Body of pancreas (tissue), 4 donors: ENCODE results near the gene SLC41A3. TPM values are rescaled to one million over a fixed set of nuclear protein-coding genes. Genes with fewer than 3 reads are reported as not detected.
"Not testable (repeated sequence)": the region's sequence is repeated elsewhere in the genome, so short reads cannot be mapped to it uniquely, and the experiment has no call there.

Experiments used
- ATAC-seq: fragments of 150-250 bp; one replicate; pipeline ENCODE4 v1.9.1; 2016
- DNase-seq, 4 donors: peaks; one replicate each; pipeline ENCODE4 v3.0.0-alpha.2; 2019
- H3K27ac ChIP-seq, 4 donors: fragments of 200-600 bp; sonication (generic); 1 replicate in 3 of 4; 2 replicates in 1 of 4; pipeline versions ENCODE4 v1.5.1 to v1.6.1; 2016 to 2019; ENCODE audit warnings: mild to moderate bottlenecking in 1 of 4, mixed read lengths in 1 of 4, moderate library complexity in 1 of 4
- H3K27me3 ChIP-seq, 2 donors: fragments of 200-600 bp; sonication (generic); one replicate each; pipeline ENCODE4 v1.6.0; 2016; ENCODE audit warnings: mild to moderate bottlenecking in 1 of 2
- H3K36me3 ChIP-seq, 2 donors: fragments of 200-600 bp; sonication (generic); replicated peaks in 1 of 2; 2 replicates each; pipeline ENCODE4 v1.5.1; 2016; ENCODE audit warnings: low read depth in 2 of 2; ENCODE audit not compliant: insufficient read depth in 1 of 2
- H3K4me1 ChIP-seq: fragments of 200-600 bp; sonication (generic); one replicate; pipeline ENCODE4 v1.6.0; 2016
- H3K4me3 ChIP-seq, 2 donors: fragments of 200-600 bp; sonication (generic); 1 replicate in 1 of 2; 2 replicates in 1 of 2; pipeline ENCODE4 v1.5.1; 2016 to 2019
- H3K9me3 ChIP-seq, 3 donors: fragments of 200-600 bp; sonication (generic); 1 replicate in 2 of 3; 2 replicates in 1 of 3; pipeline ENCODE4 v1.5.1; 2016
- CTCF ChIP-seq, 7 experiments: fragments of 450-650 bp in 4 of 7; fragments of 200-600 bp in 3 of 7; sonication (generic) in 3 of 7; IDR thresholded peaks; one replicate each; pipeline ENCODE4 v1.5.1; 2016 to 2019; ENCODE audit warnings: antibody characterized with exemption in 7 of 7
- POLR2A ChIP-seq, 3 donors: fragments of 450-650 bp; IDR thresholded peaks; one replicate each; pipeline ENCODE4 v1.6.1; 2016; ENCODE audit warnings: antibody characterized with exemption in 3 of 3, mild to moderate bottlenecking in 2 of 3
- WGBS, 2 donors: methylation state at CpG; one replicate each; pipeline ENCODE4 v1.1.5; 2017; 5-methylcytosine and 5-hydroxymethylcytosine counted together
- intact Hi-C: fragments of 100-400 bp; cut with DNase I; formaldehyde crosslinking; loops from one replicate; pipeline ENCODE4 v1.15.1; 2023
- total RNA-seq, 2 donors: library from RNA; depleted of rRNA; stranded (reverse); fragments of >200 nt; gene quantifications; one replicate each; pipeline ENCODE4 v1.1.0, GENCODE V29; 2016

SLC41A3 gene
- total RNA-seq, 2 donors from 2014 or later = 27.4 to 41.0 TPM

DNA sequence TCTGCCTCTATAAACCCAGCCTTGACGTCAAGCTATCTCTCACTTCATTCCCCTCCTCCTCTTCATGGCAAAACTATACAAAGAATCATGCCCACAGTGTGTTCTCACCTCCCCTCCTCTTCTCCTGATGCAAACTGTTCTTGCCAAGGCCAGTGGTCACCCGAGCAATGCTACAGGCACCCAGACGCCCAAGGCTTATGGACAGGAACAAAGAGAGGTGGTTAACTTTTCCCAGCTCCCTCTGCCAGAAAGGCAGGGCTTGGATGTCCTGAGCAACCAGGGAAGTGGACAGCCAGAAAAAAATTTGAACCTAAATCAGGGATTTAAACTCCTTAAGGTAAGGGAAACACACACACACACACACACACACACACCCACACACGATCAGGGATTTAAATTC is 5.1 kb downstream of the SLC41A3 start:
- TF ChIP-seq POLR2A (IDR thresholded peaks at IDR 0.05) = no peak
- TF ChIP-seq CTCF (IDR thresholded peaks at IDR 0.05) = no peak
- 78 to 81% methylated on average over 4 of the region's 4 CpGs for WGBS, 2 donors
- no peaks in the 10 kb centered on the region for H3K9me3 ChIP-seq
- intact Hi-C loops = no loop called here
- H3K27ac ChIP-seq = no peak overlapping the region
- peaks cover 5% of the 10 kb centered on the region for H3K4me1 ChIP-seq
- no peaks in the 10 kb centered on the region for H3K36me3 ChIP-seq
- DNase-seq (no peak), ATAC-seq (no peak)
- no peaks in the 10 kb centered on the region for H3K27me3 ChIP-seq
- H3K4me3 ChIP-seq = no peak overlapping the region

DNA sequence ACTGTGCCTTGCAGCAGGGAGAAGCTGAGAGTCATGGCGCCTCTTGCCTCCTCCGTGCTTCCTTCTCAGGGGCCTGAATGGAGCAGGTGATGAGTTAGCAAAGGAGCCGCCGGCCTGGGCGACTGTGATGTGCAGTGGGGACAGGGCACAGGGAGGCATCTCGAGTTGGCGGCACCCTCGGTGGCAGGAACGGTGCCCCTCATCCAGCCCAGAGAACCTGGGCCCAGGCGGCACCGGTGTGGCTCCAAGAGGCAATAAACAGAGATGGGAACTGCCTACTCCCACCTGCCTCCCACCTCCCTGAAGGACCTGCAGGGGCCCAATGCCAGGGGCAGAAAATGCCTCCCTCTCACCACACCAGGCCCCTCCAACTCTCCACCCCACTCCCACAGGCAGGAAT is 6.2 kb downstream of the SLC41A3 start:
- Histone ChIP-seq H3K9me3 (no peaks in the 10 kb centered on the region), H3K27me3 (no peaks in the 10 kb centered on the region), H3K4me1 (peaks cover under 1% of the 10 kb centered on the region), H3K4me3 (no peak overlapping the region), H3K27ac (no peak overlapping the region), H3K36me3 (no peaks in the 10 kb centered on the region)
- WGBS, 2 donors = 91% methylated on average over 11 of the region's 11 CpGs
- TF ChIP-seq POLR2A (IDR thresholded peaks at IDR 0.05) (no peak), CTCF (IDR thresholded peaks at IDR 0.05) (no peak)
- DNase-seq (no peak), ATAC-seq (no peak)
- intact Hi-C loops = no loop called here

- TF ChIP-seq CTCF (IDR thresholded peaks at IDR 0.05) (no peak), POLR2A (IDR thresholded peaks at IDR 0.05) (no peak)
- no peak for DNase-seq
- ATAC-seq = no peak
- Histone ChIP-seq H3K27ac (no peak overlapping the region), H3K4me3 (no peak overlapping the region), H3K36me3 (no peaks in the 10 kb centered on the region), H3K4me1 (no peaks in the 10 kb centered on the region), H3K9me3 (no peaks in the 10 kb centered on the region), H3K27me3 (no peaks in the 10 kb centered on the region)
- intact Hi-C loops = no loop called here
Observed at GRCh38 chr3:126076140-126076539, 7.8 kb downstream of the SLC41A3 start.

GRCh38 chr3:126070146-126070545 is 13.8 kb downstream of the SLC41A3 start:
- no peak for TF ChIP-seq POLR2A (IDR thresholded peaks at IDR 0.05)
- no peak for TF ChIP-seq CTCF (IDR thresholded peaks at IDR 0.05)
- DNase-seq = no peak
- H3K27me3 ChIP-seq = no peaks in the 10 kb centered on the region
- peaks cover 0 to 4% of the 10 kb centered on the region in 2 donors for H3K36me3 ChIP-seq
- ATAC-seq = no peak
- no peaks in the 10 kb centered on the region for H3K4me1 ChIP-seq
- no peak overlapping the region for H3K4me3 ChIP-seq
- WGBS, 2 donors = 91 to 92% methylated on average over 9 to 10 of the region's 10 CpGs
- intact Hi-C loops = no loop called here
- no peaks in the 10 kb centered on the region for H3K9me3 ChIP-seq
- H3K27ac ChIP-seq = no peak overlapping the region

- Histone ChIP-seq H3K4me3 (no peak overlapping the region), H3K4me1 (no peaks in the 10 kb centered on the region), H3K36me3 (peaks cover 0 to 4% of the 10 kb centered on the region in 2 donors), H3K27ac (no peak overlapping the region), H3K27me3 (no peaks in the 10 kb centered on the region), H3K9me3 (no peaks in the 10 kb centered on the region)
- intact Hi-C loops = no loop called here
- no peak for TF ChIP-seq POLR2A (IDR thresholded peaks at IDR 0.05)
- TF ChIP-seq CTCF (IDR thresholded peaks at IDR 0.05) = no peak
- WGBS, 2 donors = 95% methylated on average over 6 to 8 of the region's 8 CpGs
- DNase-seq (no peak), ATAC-seq (no peak)
Observed at GRCh38 chr3:126067959-126068358, 16.0 kb downstream of the SLC41A3 start.

GRCh38 chr3:126066676-126067075 is 17.2 kb downstream of the SLC41A3 start:
- H3K4me1 ChIP-seq, H3K9me3 ChIP-seq, DNase-seq, H3K27ac ChIP-seq, intact Hi-C loops, ATAC-seq, H3K27me3 ChIP-seq, H3K4me3 ChIP-seq, H3K36me3 ChIP-seq: not testable (repeated sequence)
- 77 to 89% methylated on average over 6 of the region's 6 CpGs for WGBS, 2 donors
